ENCODE results near the gene SIAH2. TPM values are rescaled to one million over a fixed set of nuclear protein-coding genes. Genes with fewer than 3 reads are reported as not detected.

The SIAH2 gene
- total and polyA plus RNA-seq, 2 of the 8 experiments (the other 6 are each of a cell fraction or from before 2014, with no cell fraction given) = 23.9 to 34.2 TPM

- TF ChIP-seq, protein P1, sequence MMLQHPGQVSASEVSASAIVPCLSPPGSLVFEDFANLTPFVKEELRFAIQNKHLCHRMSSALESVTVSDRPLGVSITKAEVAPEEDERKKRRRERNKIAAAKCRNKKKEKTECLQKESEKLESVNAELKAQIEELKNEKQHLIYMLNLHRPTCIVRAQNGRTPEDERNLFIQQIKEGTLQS (IDR thresholded peaks at IDR 0.05; ENCODE audit: insufficient read depth, low read depth, low read length) = no peak
- TF ChIP-seq YY1 (IDR thresholded peaks at IDR 0.05; ENCODE audit: low read depth, low read length) (no peak), BCL11A (IDR thresholded peaks at IDR 0.05; ENCODE audit: low read depth in 2 of 2, low read length in 2 of 2) (no peak), NRF1 (IDR thresholded peaks at IDR 0.05; ENCODE audit: low read depth, low read length) (no peak), RAD21 (IDR thresholded peaks at IDR 0.05 in 1 of 2, conservative IDR thresholded peaks at IDR 0.05 in 1 of 2; ENCODE audit: low read depth in 2 of 2, low read length in 2 of 2) (no peak), KDM1A (IDR thresholded peaks at IDR 0.05; ENCODE audit: borderline replicate concordance, low read length) (no peak), KDM4A (IDR thresholded peaks at IDR 0.05; ENCODE audit: low read depth, low read length, severe bottlenecking) (no peak)
- TF ChIP-seq, protein P2, sequence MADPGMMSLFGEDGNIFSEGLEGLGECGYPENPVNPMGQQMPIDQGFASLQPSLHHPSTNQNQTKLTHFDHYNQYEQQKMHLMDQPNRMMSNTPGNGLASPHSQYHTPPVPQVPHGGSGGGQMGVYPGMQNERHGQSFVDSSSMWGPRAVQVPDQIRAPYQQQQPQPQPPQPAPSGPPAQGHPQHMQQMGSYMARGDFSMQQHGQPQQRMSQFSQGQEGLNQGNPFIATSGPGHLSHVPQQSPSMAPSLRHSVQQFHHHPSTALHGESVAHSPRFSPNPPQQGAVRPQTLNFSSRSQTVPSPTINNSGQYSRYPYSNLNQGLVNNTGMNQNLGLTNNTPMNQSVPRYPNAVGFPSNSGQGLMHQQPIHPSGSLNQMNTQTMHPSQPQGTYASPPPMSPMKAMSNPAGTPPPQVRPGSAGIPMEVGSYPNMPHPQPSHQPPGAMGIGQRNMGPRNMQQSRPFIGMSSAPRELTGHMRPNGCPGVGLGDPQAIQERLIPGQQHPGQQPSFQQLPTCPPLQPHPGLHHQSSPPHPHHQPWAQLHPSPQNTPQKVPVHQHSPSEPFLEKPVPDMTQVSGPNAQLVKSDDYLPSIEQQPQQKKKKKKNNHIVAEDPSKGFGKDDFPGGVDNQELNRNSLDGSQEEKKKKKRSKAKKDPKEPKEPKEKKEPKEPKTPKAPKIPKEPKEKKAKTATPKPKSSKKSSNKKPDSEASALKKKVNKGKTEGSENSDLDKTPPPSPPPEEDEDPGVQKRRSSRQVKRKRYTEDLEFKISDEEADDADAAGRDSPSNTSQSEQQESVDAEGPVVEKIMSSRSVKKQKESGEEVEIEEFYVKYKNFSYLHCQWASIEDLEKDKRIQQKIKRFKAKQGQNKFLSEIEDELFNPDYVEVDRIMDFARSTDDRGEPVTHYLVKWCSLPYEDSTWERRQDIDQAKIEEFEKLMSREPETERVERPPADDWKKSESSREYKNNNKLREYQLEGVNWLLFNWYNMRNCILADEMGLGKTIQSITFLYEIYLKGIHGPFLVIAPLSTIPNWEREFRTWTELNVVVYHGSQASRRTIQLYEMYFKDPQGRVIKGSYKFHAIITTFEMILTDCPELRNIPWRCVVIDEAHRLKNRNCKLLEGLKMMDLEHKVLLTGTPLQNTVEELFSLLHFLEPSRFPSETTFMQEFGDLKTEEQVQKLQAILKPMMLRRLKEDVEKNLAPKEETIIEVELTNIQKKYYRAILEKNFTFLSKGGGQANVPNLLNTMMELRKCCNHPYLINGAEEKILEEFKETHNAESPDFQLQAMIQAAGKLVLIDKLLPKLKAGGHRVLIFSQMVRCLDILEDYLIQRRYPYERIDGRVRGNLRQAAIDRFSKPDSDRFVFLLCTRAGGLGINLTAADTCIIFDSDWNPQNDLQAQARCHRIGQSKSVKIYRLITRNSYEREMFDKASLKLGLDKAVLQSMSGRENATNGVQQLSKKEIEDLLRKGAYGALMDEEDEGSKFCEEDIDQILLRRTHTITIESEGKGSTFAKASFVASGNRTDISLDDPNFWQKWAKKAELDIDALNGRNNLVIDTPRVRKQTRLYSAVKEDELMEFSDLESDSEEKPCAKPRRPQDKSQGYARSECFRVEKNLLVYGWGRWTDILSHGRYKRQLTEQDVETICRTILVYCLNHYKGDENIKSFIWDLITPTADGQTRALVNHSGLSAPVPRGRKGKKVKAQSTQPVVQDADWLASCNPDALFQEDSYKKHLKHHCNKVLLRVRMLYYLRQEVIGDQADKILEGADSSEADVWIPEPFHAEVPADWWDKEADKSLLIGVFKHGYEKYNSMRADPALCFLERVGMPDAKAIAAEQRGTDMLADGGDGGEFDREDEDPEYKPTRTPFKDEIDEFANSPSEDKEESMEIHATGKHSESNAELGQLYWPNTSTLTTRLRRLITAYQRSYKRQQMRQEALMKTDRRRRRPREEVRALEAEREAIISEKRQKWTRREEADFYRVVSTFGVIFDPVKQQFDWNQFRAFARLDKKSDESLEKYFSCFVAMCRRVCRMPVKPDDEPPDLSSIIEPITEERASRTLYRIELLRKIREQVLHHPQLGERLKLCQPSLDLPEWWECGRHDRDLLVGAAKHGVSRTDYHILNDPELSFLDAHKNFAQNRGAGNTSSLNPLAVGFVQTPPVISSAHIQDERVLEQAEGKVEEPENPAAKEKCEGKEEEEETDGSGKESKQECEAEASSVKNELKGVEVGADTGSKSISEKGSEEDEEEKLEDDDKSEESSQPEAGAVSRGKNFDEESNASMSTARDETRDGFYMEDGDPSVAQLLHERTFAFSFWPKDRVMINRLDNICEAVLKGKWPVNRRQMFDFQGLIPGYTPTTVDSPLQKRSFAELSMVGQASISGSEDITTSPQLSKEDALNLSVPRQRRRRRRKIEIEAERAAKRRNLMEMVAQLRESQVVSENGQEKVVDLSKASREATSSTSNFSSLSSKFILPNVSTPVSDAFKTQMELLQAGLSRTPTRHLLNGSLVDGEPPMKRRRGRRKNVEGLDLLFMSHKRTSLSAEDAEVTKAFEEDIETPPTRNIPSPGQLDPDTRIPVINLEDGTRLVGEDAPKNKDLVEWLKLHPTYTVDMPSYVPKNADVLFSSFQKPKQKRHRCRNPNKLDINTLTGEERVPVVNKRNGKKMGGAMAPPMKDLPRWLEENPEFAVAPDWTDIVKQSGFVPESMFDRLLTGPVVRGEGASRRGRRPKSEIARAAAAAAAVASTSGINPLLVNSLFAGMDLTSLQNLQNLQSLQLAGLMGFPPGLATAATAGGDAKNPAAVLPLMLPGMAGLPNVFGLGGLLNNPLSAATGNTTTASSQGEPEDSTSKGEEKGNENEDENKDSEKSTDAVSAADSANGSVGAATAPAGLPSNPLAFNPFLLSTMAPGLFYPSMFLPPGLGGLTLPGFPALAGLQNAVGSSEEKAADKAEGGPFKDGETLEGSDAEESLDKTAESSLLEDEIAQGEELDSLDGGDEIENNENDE (IDR thresholded peaks at IDR 0.05; ENCODE audit: insufficient replicate concordance, low read length) = no peak
Measured at GRCh38 chr3:150790629-150791028, 27.7 kb upstream of the SIAH2 start (continued).
